PFSK-1 (cell line): ENCODE measurements around the gene MRPL51.

Experiments
- FOXP2 ChIP-seq: optimal IDR thresholded peaks from 2 replicates; pipeline ENCODE3; 2011; ENCODE audit warnings: borderline replicate concordance, control low read depth, inconsistent platforms; ENCODE audit not compliant: insufficient read depth; ENCODE audit errors: extremely low read length, extremely low read depth
- POLR2AphosphoS5 ChIP-seq: IDR thresholded peaks from 2 replicates; pipeline ENCODE4 v1.6.1; 2012; ENCODE audit warnings: low read depth, mild to moderate bottlenecking, control low read depth, low read length, moderate library complexity
- REST ChIP-seq, 2 experiments: IDR thresholded peaks; 2 replicates each; pipeline versions ENCODE4 v1.6.1 to v1.8.0; 2011 to 2012; ENCODE audit warnings: low read depth in 2 of 2, low read length in 2 of 2, control low read depth in 1 of 2, inconsistent platforms in 1 of 2, mild to moderate bottlenecking in 1 of 2, moderate library complexity in 1 of 2; ENCODE audit not compliant: insufficient read depth in 1 of 2

- TF ChIP-seq FOXP2 = no peak
- no peak for TF ChIP-seq REST (IDR thresholded peaks at IDR 0.05; ENCODE audit: insufficient read depth in 1 of 2, low read depth in 2 of 2, low read length in 2 of 2)
- TF ChIP-seq POLR2AphosphoS5 = no peak
Observed at GRCh38 chr12:6522193-6522592, 29.1 kb upstream of the MRPL51 start.
